ENCODE measurements around the gene NDUFAF5. TPM values are rescaled to one million over a fixed set of nuclear protein-coding genes. Genes with fewer than 3 reads are reported as not detected.
A peak's percentile ranks its signal among the peaks of the same experiment; 100 is the strongest.

Gene NDUFAF5
- total and polyA plus RNA-seq, 2 experiments from 2014 or later, result 16.6 to 21.3 TPM

GRCh38 chr20:13865156-13865555, 80.3 kb downstream of the NDUFAF5 start:
- no peak for DNase-seq (ENCODE audit: low spot score)
- Histone ChIP-seq H3K4me1 (ENCODE audit: insufficient read depth) (peaks cover 7% of the 10 kb centered on the region), H3K79me2 (no peaks in the 10 kb centered on the region), H3K4me3 (no peak overlapping the region), H2AFZ (no peak overlapping the region), H3K27ac (peak overlapping the region; percentile 49), H3K4me2 (no peak overlapping the region), H3K9me2 (replicated peaks; ENCODE audit: insufficient read depth) (no peaks in the 10 kb centered on the region), H3K36me3 (replicated peaks; ENCODE audit: insufficient read depth, low read depth) (no peaks in the 10 kb centered on the region), H3K27me3 (no peaks in the 10 kb centered on the region), H3K9me3 (ENCODE audit: low read depth) (no peaks in the 10 kb centered on the region), H4K20me1 (ENCODE audit: insufficient read depth, poor library complexity, severe bottlenecking) (no peaks in the 10 kb centered on the region)
- TF ChIP-seq EZH2 (IDR thresholded peaks at IDR 0.05; ENCODE audit: borderline replicate concordance) (no peak), EZH2phosphoT487 (IDR thresholded peaks at IDR 0.05; ENCODE audit: low read depth, severe bottlenecking, unreplicated experiment) (no peak), CTCF (IDR thresholded peaks at IDR 0.05; ENCODE audit: poor library complexity) (no peak)
- WGBS (ENCODE audit: low lambda C conversion rate, missing lambda C conversion rate), result 89% methylated on average over 2 of the region's 2 CpGs

GRCh38 chr20:13865791-13866351, 81.0 kb downstream of the NDUFAF5 start:
- H3K4me3 ChIP-seq, result no peak overlapping the region
- peaks cover 7% of the 10 kb centered on the region for H3K4me1 ChIP-seq (ENCODE audit: insufficient read depth)
- no peaks in the 10 kb centered on the region for H3K27me3 ChIP-seq
- H3K4me2 ChIP-seq, result peak overlapping the region; percentile 14
- 46% methylated on average over 5 of the region's 5 CpGs for WGBS (ENCODE audit: low lambda C conversion rate, missing lambda C conversion rate)
- H3K27ac ChIP-seq, result peak overlapping the region; percentile 49
- H3K9me2 ChIP-seq (replicated peaks; ENCODE audit: insufficient read depth), result no peaks in the 10 kb centered on the region
- TF ChIP-seq EZH2phosphoT487 (IDR thresholded peaks at IDR 0.05; ENCODE audit: low read depth, severe bottlenecking, unreplicated experiment) (no peak), CTCF (IDR thresholded peaks at IDR 0.05; ENCODE audit: poor library complexity) (no peak), EZH2 (IDR thresholded peaks at IDR 0.05; ENCODE audit: borderline replicate concordance) (no peak)
- H3K36me3 ChIP-seq (replicated peaks; ENCODE audit: insufficient read depth, low read depth), result no peaks in the 10 kb centered on the region
- H2AFZ ChIP-seq, result no peak overlapping the region
- no peaks in the 10 kb centered on the region for H3K9me3 ChIP-seq (ENCODE audit: low read depth)
- H4K20me1 ChIP-seq (ENCODE audit: insufficient read depth, poor library complexity, severe bottlenecking), result no peaks in the 10 kb centered on the region
- DNase-seq (ENCODE audit: low spot score), result peak; percentile 12
- no peaks in the 10 kb centered on the region for H3K79me2 ChIP-seq

- Histone ChIP-seq H3K9me2 (replicated peaks; ENCODE audit: insufficient read depth) (no peaks in the 10 kb centered on the region), H3K4me2 (no peak overlapping the region), H3K4me1 (ENCODE audit: insufficient read depth) (peaks cover 7% of the 10 kb centered on the region), H3K36me3 (replicated peaks; ENCODE audit: insufficient read depth, low read depth) (no peaks in the 10 kb centered on the region), H3K79me2 (no peaks in the 10 kb centered on the region), H3K9me3 (ENCODE audit: low read depth) (no peaks in the 10 kb centered on the region), H3K27ac (no peak overlapping the region), H4K20me1 (ENCODE audit: insufficient read depth, poor library complexity, severe bottlenecking) (no peaks in the 10 kb centered on the region), H2AFZ (no peak overlapping the region), H3K4me3 (no peak overlapping the region), H3K27me3 (no peaks in the 10 kb centered on the region)
- TF ChIP-seq CTCF (IDR thresholded peaks at IDR 0.05; ENCODE audit: poor library complexity), result no peak
- no peak for TF ChIP-seq EZH2 (IDR thresholded peaks at IDR 0.05; ENCODE audit: borderline replicate concordance)
- no peak for TF ChIP-seq EZH2phosphoT487 (IDR thresholded peaks at IDR 0.05; ENCODE audit: low read depth, severe bottlenecking, unreplicated experiment)
- WGBS (ENCODE audit: low lambda C conversion rate, missing lambda C conversion rate), result 95% methylated on average over 4 of the region's 4 CpGs
- DNase-seq (ENCODE audit: low spot score), result no peak
Observed at GRCh38 chr20:13868331-13868730, 83.5 kb downstream of the NDUFAF5 start.

Measured in hepatocyte (in vitro differentiated cells).